Activated CD4-positive, alpha-beta memory T cell treated with anti-CD3 and anti-CD28 coated beads, Interleukin-2, amount 10 ng/mL, durations not matched to agents 7 days and 5 days (primary cell): ENCODE results near the gene FST. TPM values are rescaled to one million over a fixed set of nuclear protein-coding genes. Genes with fewer than 3 reads are reported as not detected.

Experiments
- CTCF ChIA-PET: fragments of 350-600 bp; sonication (Branson Sonifier 250); formaldehyde crosslinking; loops from one replicate; lab custom pipeline; 2021; ENCODE audit warnings: antibody characterized with exemption, inconsistent platforms; lab: Charles Lee
- POLR2A ChIA-PET: fragments of 350-600 bp; sonication (Branson Sonifier 250); formaldehyde crosslinking; loops from one replicate; lab custom pipeline; 2021; ENCODE audit warnings: antibody characterized with exemption; lab: Charles Lee
- DNase-seq: peaks from one replicate; pipeline ENCODE4 v3.0.0-alpha.2; 2020
- H3K27ac Mint-ChIP-seq: one replicate; pipeline ENCODE4 v1.8.0; 2021; ENCODE audit warnings: mild to moderate bottlenecking, mixed read lengths
- H3K27me3 Mint-ChIP-seq: one replicate; pipeline ENCODE4 v1.8.0; 2021; ENCODE audit warnings: mixed read lengths
- H3K36me3 Mint-ChIP-seq: one replicate; pipeline ENCODE4 v1.8.0; 2021; ENCODE audit warnings: low read depth, mixed read lengths
- H3K4me1 Mint-ChIP-seq: one replicate; pipeline ENCODE4 v1.8.0; 2021; ENCODE audit warnings: mixed read lengths
- H3K4me3 Mint-ChIP-seq: one replicate; pipeline ENCODE4 v1.8.0; 2021; ENCODE audit warnings: mild to moderate bottlenecking, mixed read lengths
- H3K9me3 Mint-ChIP-seq: one replicate; pipeline ENCODE4 v1.8.0; 2021; ENCODE audit warnings: mixed read lengths
- total RNA-seq, 2 experiments: library from RNA; stranded (reverse); gene quantifications; one replicate each; pipeline ENCODE4 v1.2.3, GENCODE V29; 2021

The FST gene
- total RNA-seq, 2 experiments from 2014 or later = not detected

GRCh38 chr5:53453898-53454718 lies 26.3 kb upstream of the FST start:
- no peaks in the 10 kb centered on the region for H3K9me3 Mint-ChIP-seq
- H3K27ac Mint-ChIP-seq = no peak overlapping the region
- H3K36me3 Mint-ChIP-seq = no peaks in the 10 kb centered on the region
- no peak for DNase-seq
- no peak overlapping the region for H3K4me3 Mint-ChIP-seq
- peaks cover 10% of the 10 kb centered on the region for H3K27me3 Mint-ChIP-seq
- no peaks in the 10 kb centered on the region for H3K4me1 Mint-ChIP-seq
- CTCF ChIA-PET = no interaction called here
- POLR2A ChIA-PET = no interaction called here

GRCh38 chr5:53454719-53455000 lies 25.8 kb upstream of the FST start:
- Mint-ChIP-seq H3K4me3 (no peak overlapping the region), H3K9me3 (no peaks in the 10 kb centered on the region), H3K36me3 (no peaks in the 10 kb centered on the region), H3K27me3 (peaks cover 7% of the 10 kb centered on the region), H3K4me1 (no peaks in the 10 kb centered on the region), H3K27ac (no peak overlapping the region)
- no peak for DNase-seq
- ChIA-PET POLR2A (no interaction called here), CTCF (no interaction called here)

- CTCF ChIA-PET = interaction anchor here (0.7 kb wide), 1 partner anchor 8 kb away, joined by 3 read pairs; no protein-coding TSS in a partner anchor
- no peak overlapping the region for H3K4me3 Mint-ChIP-seq
- no peak for DNase-seq
- H3K36me3 Mint-ChIP-seq = no peaks in the 10 kb centered on the region
- H3K4me1 Mint-ChIP-seq = no peaks in the 10 kb centered on the region
- H3K27me3 Mint-ChIP-seq = peaks cover 5% of the 10 kb centered on the region
- POLR2A ChIA-PET = no interaction called here
- H3K27ac Mint-ChIP-seq = no peak overlapping the region
- no peaks in the 10 kb centered on the region for H3K9me3 Mint-ChIP-seq
Measured at GRCh38 chr5:53456366-53456765, 24.1 kb upstream of the FST start.

- CTCF ChIA-PET = interaction anchor here (1.0 kb wide), 1 partner anchor 8 kb away, joined by 3 read pairs; no protein-coding TSS in a partner anchor
- no peak for DNase-seq
- peaks cover 20% of the 10 kb centered on the region for H3K27me3 Mint-ChIP-seq
- POLR2A ChIA-PET = no interaction called here
- no peaks in the 10 kb centered on the region for H3K4me1 Mint-ChIP-seq
- H3K4me3 Mint-ChIP-seq = no peak overlapping the region
- no peaks in the 10 kb centered on the region for H3K36me3 Mint-ChIP-seq
- no peak overlapping the region for H3K27ac Mint-ChIP-seq
- H3K9me3 Mint-ChIP-seq = no peaks in the 10 kb centered on the region
Measured at GRCh38 chr5:53463909-53464621, 16.4 kb upstream of the FST start.

GRCh38 chr5:53464722-53465121 lies 15.7 kb upstream of the FST start:
- Mint-ChIP-seq H3K4me3 (no peak overlapping the region), H3K27me3 (peaks cover 25% of the 10 kb centered on the region), H3K4me1 (no peaks in the 10 kb centered on the region), H3K27ac (no peak overlapping the region), H3K36me3 (no peaks in the 10 kb centered on the region), H3K9me3 (no peaks in the 10 kb centered on the region)
- ChIA-PET POLR2A (no interaction called here), CTCF (interaction anchor here (1.0 to 1.2 kb wide), 3 partner anchors 8 to 13 kb away, joined by 3 to 5 read pairs (median 3); no protein-coding TSS in a partner anchor)
- no peak for DNase-seq

- H3K4me3 Mint-ChIP-seq = no peak overlapping the region
- no peaks in the 10 kb centered on the region for H3K4me1 Mint-ChIP-seq
- H3K27me3 Mint-ChIP-seq = peaks cover 36% of the 10 kb centered on the region
- no peaks in the 10 kb centered on the region for H3K36me3 Mint-ChIP-seq
- H3K27ac Mint-ChIP-seq = no peak overlapping the region
- no peaks in the 10 kb centered on the region for H3K9me3 Mint-ChIP-seq
- no peak for DNase-seq
- ChIA-PET POLR2A (no interaction called here), CTCF (interaction anchor here (0.6 kb wide), 1 partner anchor 16 kb away, joined by 3 read pairs; no protein-coding TSS in a partner anchor)
Measured at GRCh38 chr5:53469946-53470687, 10.3 kb upstream of the FST start.

GRCh38 chr5:53472279-53472678 lies 8.2 kb upstream of the FST start:
- Mint-ChIP-seq H3K36me3 (no peaks in the 10 kb centered on the region), H3K4me1 (no peaks in the 10 kb centered on the region), H3K27ac (no peak overlapping the region), H3K9me3 (no peaks in the 10 kb centered on the region), H3K4me3 (no peak overlapping the region), H3K27me3 (peaks cover 44% of the 10 kb centered on the region)
- ChIA-PET POLR2A (no interaction called here), CTCF (interaction anchor here (1.1 kb wide), 1 partner anchor 9 kb away, joined by 4 read pairs; the partner anchor contains the start of gene FST)
- DNase-seq = no peak

- no peak for DNase-seq
- Mint-ChIP-seq H3K27me3 (peaks cover 47% of the 10 kb centered on the region), H3K9me3 (no peaks in the 10 kb centered on the region), H3K36me3 (no peaks in the 10 kb centered on the region), H3K4me3 (no peak overlapping the region), H3K27ac (no peak overlapping the region), H3K4me1 (no peaks in the 10 kb centered on the region)
- POLR2A ChIA-PET = no interaction called here
- CTCF ChIA-PET = interaction anchor here (1.1 to 1.2 kb wide), 2 partner anchors 8 kb away, joined by 3 to 4 read pairs; partner anchors contain the start of gene FST
Measured at GRCh38 chr5:53472720-53473510, 7.5 kb upstream of the FST start.

- ChIA-PET POLR2A (no interaction called here), CTCF (interaction anchor here (1.2 kb wide), 1 partner anchor 8 kb away, joined by 3 read pairs; no protein-coding TSS in a partner anchor)
- H3K9me3 Mint-ChIP-seq = no peaks in the 10 kb centered on the region
- H3K36me3 Mint-ChIP-seq = no peaks in the 10 kb centered on the region
- H3K4me1 Mint-ChIP-seq = peaks cover 3% of the 10 kb centered on the region
- H3K27ac Mint-ChIP-seq = no peak overlapping the region
- no peak overlapping the region for H3K4me3 Mint-ChIP-seq
- DNase-seq = no peak
- peaks cover 54% of the 10 kb centered on the region for H3K27me3 Mint-ChIP-seq
Measured at GRCh38 chr5:53473633-53474032, 6.8 kb upstream of the FST start.

GRCh38 chr5:53475320-53475719 lies 5.1 kb upstream of the FST start:
- H3K4me3 Mint-ChIP-seq = no peak overlapping the region
- POLR2A ChIA-PET = no interaction called here
- H3K27me3 Mint-ChIP-seq = peaks cover 58% of the 10 kb centered on the region

GRCh38 chr5:53476019-53476418 lies 4.4 kb upstream of the FST start:
- peaks cover 17% of the 10 kb centered on the region for H3K4me1 Mint-ChIP-seq
- H3K27me3 Mint-ChIP-seq = peaks cover 62% of the 10 kb centered on the region
- ChIA-PET CTCF (interaction anchor here (1.5 to 2.6 kb wide), 3 partner anchors 8 to 758 kb away, joined by 5 to 13 read pairs (median 6); no protein-coding TSS in a partner anchor), POLR2A (no interaction called here)
- H3K4me3 Mint-ChIP-seq = no peak overlapping the region
- no peaks in the 10 kb centered on the region for H3K9me3 Mint-ChIP-seq
- H3K27ac Mint-ChIP-seq = no peak overlapping the region
- H3K36me3 Mint-ChIP-seq = no peaks in the 10 kb centered on the region
- DNase-seq = no peak

More at GRCh38 chr5:53475320-53475719, 5.1 kb upstream of the FST start:
- no peaks in the 10 kb centered on the region for H3K9me3 Mint-ChIP-seq
- no peaks in the 10 kb centered on the region for H3K36me3 Mint-ChIP-seq
- no peak for DNase-seq
- H3K4me1 Mint-ChIP-seq = peaks cover 13% of the 10 kb centered on the region
- CTCF ChIA-PET = interaction anchor here (1.5 to 2.0 kb wide), 2 partner anchors 7 to 754 kb away, joined by 5 to 6 read pairs; no protein-coding TSS in a partner anchor
- no peak overlapping the region for H3K27ac Mint-ChIP-seq
